GM18873 (cell line): ENCODE data around the gene FRAS1.
"Not testable (repeated sequence)": the region's sequence is repeated elsewhere in the genome, so short reads cannot be mapped to it uniquely, and the experiment has no call there.

Source experiments
- ATAC-seq: cut with Tn5 transposase; IDR thresholded peaks from one replicate; pipeline ENCODE4 v1.9.1; 2021; ENCODE audit warnings: mild to moderate bottlenecking, moderate library complexity, moderate number of reproducible peaks; ENCODE audit not compliant: unreplicated experiment, low FRiP score

FRAS1 gene

GRCh38 chr4:78208896-78209295, 151.8 kb downstream of the FRAS1 start:
- ATAC-seq = not testable (repeated sequence)

- ATAC-seq = no peak
Measured at GRCh38 chr4:78210694-78211410, 153.7 kb downstream of the FRAS1 start.

- no peak for ATAC-seq
Measured at GRCh38 chr4:78213218-78213617, 156.1 kb downstream of the FRAS1 start.

GRCh38 chr4:78214078-78214477, 157.0 kb downstream of the FRAS1 start:
- no peak for ATAC-seq

- no peak for ATAC-seq
Measured at GRCh38 chr4:78217557-78217956, 160.4 kb downstream of the FRAS1 start.

GRCh38 chr4:78218260-78218659, 161.1 kb downstream of the FRAS1 start:
- ATAC-seq = no peak

GRCh38 chr4:78219825-78220224, 162.7 kb downstream of the FRAS1 start:
- no peak for ATAC-seq

- no peak for ATAC-seq
Measured at GRCh38 chr4:78220283-78220682, 163.2 kb downstream of the FRAS1 start.

GRCh38 chr4:78222575-78223186, 165.6 kb downstream of the FRAS1 start:
- ATAC-seq = no peak

GRCh38 chr4:78225236-78225635, 168.1 kb downstream of the FRAS1 start:
- ATAC-seq = no peak

- ATAC-seq = no peak
Measured at GRCh38 chr4:78226279-78226678, 169.2 kb downstream of the FRAS1 start.

GRCh38 chr4:78227411-78228057, 170.4 kb downstream of the FRAS1 start:
- ATAC-seq = no peak

- ATAC-seq = no peak
Measured at GRCh38 chr4:78235800-78236199, 178.7 kb downstream of the FRAS1 start.

GRCh38 chr4:78237360-78237759, 180.2 kb downstream of the FRAS1 start:
- ATAC-seq = no peak

GRCh38 chr4:78242071-78242470, 184.9 kb downstream of the FRAS1 start:
- ATAC-seq = no peak

- no peak for ATAC-seq
Measured at GRCh38 chr4:78244705-78245485, 187.8 kb downstream of the FRAS1 start.

GRCh38 chr4:78247536-78248285, 190.6 kb downstream of the FRAS1 start:
- ATAC-seq = no peak

GRCh38 chr4:78250500-78250899, 193.4 kb downstream of the FRAS1 start:
- ATAC-seq = no peak

- ATAC-seq = not testable (repeated sequence)
Measured at GRCh38 chr4:78252773-78253172, 195.7 kb downstream of the FRAS1 start.

- no peak for ATAC-seq
Measured at GRCh38 chr4:78254893-78255292, 197.8 kb downstream of the FRAS1 start.
